WTC11 (cell line): ENCODE data around the gene STX3. TPM values are rescaled to one million over a fixed set of nuclear protein-coding genes. Genes with fewer than 3 reads are reported as not detected.
"Not testable (repeated sequence)": the region's sequence is repeated elsewhere in the genome, so short reads cannot be mapped to it uniquely, and the experiment has no call there.

Experiments
- ATAC-seq: fragments of 200-7000 bp; cut with Tn5 transposase; 2 replicates; pipeline ENCODE4 v1.10.0; 2021; ENCODE audit warnings: mild to moderate bottlenecking, moderate library complexity
- CTCF ChIA-PET: fragments of 300-600 bp; sonication (Branson Sonifier 250); formaldehyde crosslinking; loops from one replicate; lab custom pipeline; 2021; ENCODE audit warnings: antibody characterized with exemption; lab: Charles Lee
- POLR2A ChIA-PET: fragments of 350-600 bp; sonication (Branson Sonifier 250); formaldehyde crosslinking; loops from one replicate; lab custom pipeline; 2021; ENCODE audit warnings: antibody characterized with exemption; lab: Charles Lee
- DNase-seq: peaks from one replicate; pipeline ENCODE4 v3.0.0; 2021; ENCODE audit warnings: low spot score
- H3K27ac Mint-ChIP-seq: 2 replicates; pipeline ENCODE4 v1.8.0; 2021; ENCODE audit warnings: mixed read lengths
- H3K27me3 Mint-ChIP-seq: 2 replicates; pipeline ENCODE4 v1.8.0; 2021; ENCODE audit warnings: low read depth, mild to moderate bottlenecking, moderate library complexity, mixed read lengths
- H3K36me3 Mint-ChIP-seq: 2 replicates; pipeline ENCODE4 v1.8.0; 2021; ENCODE audit warnings: mixed read lengths
- H3K4me1 Mint-ChIP-seq: 2 replicates; pipeline ENCODE4 v1.8.0; 2022; ENCODE audit warnings: mixed read lengths
- H3K4me3 Mint-ChIP-seq: 2 replicates; pipeline ENCODE4 v1.8.0; 2021; ENCODE audit warnings: mild to moderate bottlenecking, moderate library complexity, mixed read lengths
- H3K9me3 Mint-ChIP-seq: 2 replicates; pipeline ENCODE4 v1.8.0; 2021; ENCODE audit warnings: mixed read lengths
- AFF4 ChIP-seq: sonication (generic); formaldehyde crosslinking; IDR thresholded peaks from 2 replicates; pipeline ENCODE4 v1.8.1; 2023; ENCODE audit warnings: mild to moderate bottlenecking, missing genetic modification reagents, borderline replicate concordance
- AR ChIP-seq: fragments of 250-450 bp; sonication (Bioruptor Pico); IDR thresholded peaks from 2 replicates; pipeline ENCODE4 v1.9.0; 2021; ENCODE audit warnings: mild to moderate bottlenecking
- ATF6 ChIP-seq: sonication (generic); formaldehyde crosslinking; IDR thresholded peaks from 2 replicates; pipeline ENCODE4 v1.8.1; 2023; ENCODE audit warnings: mild to moderate bottlenecking, missing genetic modification reagents
- ELF4 ChIP-seq: sonication (generic); formaldehyde crosslinking; IDR thresholded peaks from 2 replicates; pipeline ENCODE4 v1.8.1; 2022; ENCODE audit warnings: low read depth, mild to moderate bottlenecking, moderate library complexity, missing genetic modification reagents
- FOXK1 ChIP-seq: sonication (generic); formaldehyde crosslinking; IDR thresholded peaks from 2 replicates; pipeline ENCODE4 v1.8.0; 2022; ENCODE audit warnings: mild to moderate bottlenecking, moderate library complexity, missing genetic modification reagents
- HMGXB4 ChIP-seq: sonication (generic); formaldehyde crosslinking; IDR thresholded peaks from 2 replicates; pipeline ENCODE4 v1.8.1; 2023; ENCODE audit warnings: mild to moderate bottlenecking, moderate library complexity, missing genetic modification reagents
- KAT7 ChIP-seq: sonication (generic); formaldehyde crosslinking; IDR thresholded peaks from 2 replicates; pipeline ENCODE4 v1.8.1; 2023; ENCODE audit warnings: missing genetic modification reagents, mild to moderate bottlenecking, borderline replicate concordance
- MAX ChIP-seq: sonication (generic); formaldehyde crosslinking; IDR thresholded peaks from 2 replicates; pipeline ENCODE4 v1.8.0; 2022; ENCODE audit warnings: mild to moderate bottlenecking, missing genetic modification reagents
- MLX ChIP-seq: sonication (generic); formaldehyde crosslinking; IDR thresholded peaks from 2 replicates; pipeline ENCODE4 v1.8.1; 2023; ENCODE audit warnings: mild to moderate bottlenecking, missing genetic modification reagents, moderate library complexity
- NFE2L1 ChIP-seq: sonication (generic); formaldehyde crosslinking; IDR thresholded peaks from 2 replicates; pipeline ENCODE4 v1.8.1; 2023; ENCODE audit warnings: missing genetic modification reagents
- USF1 ChIP-seq: sonication (generic); formaldehyde crosslinking; IDR thresholded peaks from 2 replicates; pipeline ENCODE4 v1.8.0; 2022; ENCODE audit warnings: mild to moderate bottlenecking, missing genetic modification reagents
- ZBTB21 ChIP-seq: sonication (generic); formaldehyde crosslinking; IDR thresholded peaks from 2 replicates; pipeline ENCODE4 v1.8.1; 2023; ENCODE audit warnings: mild to moderate bottlenecking, missing genetic modification reagents, borderline replicate concordance
- ZNF263 ChIP-seq: sonication (generic); formaldehyde crosslinking; IDR thresholded peaks from 2 replicates; pipeline ENCODE4 v1.8.1; 2022; ENCODE audit warnings: low read depth, mild to moderate bottlenecking, moderate library complexity, missing genetic modification reagents
- ZNF512 ChIP-seq: sonication (generic); formaldehyde crosslinking; IDR thresholded peaks from 2 replicates; pipeline ENCODE4 v1.8.1; 2022; ENCODE audit warnings: missing genetic modification reagents, borderline replicate concordance
- total RNA-seq: library from RNA; stranded (reverse); gene quantifications from 3 replicates; pipeline ENCODE4 v1.2.3, GENCODE V29; 2021

Gene STX3
- total RNA-seq, 1 experiment from 2014 or later: 52.7 TPM

- TF ChIP-seq AR (CRISPR knock-in tag) (no peak), ZNF512 (CRISPR knock-in tag) (no peak), ZNF263 (CRISPR knock-in tag) (no peak), HMGXB4 (CRISPR knock-in tag) (no peak), USF1 (no peak), ZBTB21 (CRISPR knock-in tag) (no peak), FOXK1 (CRISPR knock-in tag) (no peak), ELF4 (CRISPR knock-in tag) (no peak), NFE2L1 (CRISPR knock-in tag) (no peak)
Observed at GRCh38 chr11:59783632-59784090, 28.5 kb downstream of the STX3 start (continued).

GRCh38 chr11:59784441-59784840 lies 29.3 kb downstream of the STX3 start:
- Mint-ChIP-seq H3K36me3 (peaks cover 73% of the 10 kb centered on the region), H3K9me3 (peaks cover 22% of the 10 kb centered on the region)
- H3K27ac Mint-ChIP-seq, CTCF ChIA-PET, POLR2A ChIA-PET, H3K27me3 Mint-ChIP-seq, DNase-seq, H3K4me3 Mint-ChIP-seq, ATAC-seq, H3K4me1 Mint-ChIP-seq: not testable (repeated sequence)

- Mint-ChIP-seq H3K4me1 (no peaks in the 10 kb centered on the region), H3K27me3 (no peaks in the 10 kb centered on the region), H3K9me3 (peaks cover 22% of the 10 kb centered on the region), H3K36me3 (peaks cover 73% of the 10 kb centered on the region), H3K27ac (no peak overlapping the region), H3K4me3 (no peak overlapping the region)
- DNase-seq (no peak), ATAC-seq (no peak)
- CTCF ChIA-PET: interaction anchor here (0.6 kb wide), 1 partner anchor 132 kb away, joined by 3 read pairs; no protein-coding TSS in a partner anchor
- TF ChIP-seq MAX (CRISPR knock-in tag) (no peak), MLX (CRISPR knock-in tag) (no peak), KAT7 (CRISPR knock-in tag) (no peak)
- POLR2A ChIA-PET: interaction anchor here (1.1 kb wide), 1 partner anchor 31 kb away, joined by 3 read pairs; the partner anchor contains the start of gene STX3
Observed at GRCh38 chr11:59785818-59786217, 30.6 kb downstream of the STX3 start.

GRCh38 chr11:59787255-59787588 lies 32.0 kb downstream of the STX3 start:
- no peak overlapping the region for H3K27ac Mint-ChIP-seq
- ChIA-PET POLR2A (no interaction called here), CTCF (no interaction called here)
- peaks cover 77% of the 10 kb centered on the region for H3K36me3 Mint-ChIP-seq
- H3K27me3 Mint-ChIP-seq: no peaks in the 10 kb centered on the region
- no peak overlapping the region for H3K4me3 Mint-ChIP-seq
- H3K9me3 Mint-ChIP-seq: peaks cover 15% of the 10 kb centered on the region
- no peak for ATAC-seq
- no peak for DNase-seq
- H3K4me1 Mint-ChIP-seq: no peaks in the 10 kb centered on the region
- no peak for TF ChIP-seq ATF6 (CRISPR knock-in tag)
- no peak for TF ChIP-seq AFF4 (CRISPR knock-in tag)
